Fibroblast of lung (primary cell): ENCODE data around the gene ZACN. TPM values are rescaled to one million over a fixed set of nuclear protein-coding genes. Genes with fewer than 3 reads are reported as not detected.
A peak's percentile ranks its signal among the peaks of the same experiment; 100 is the strongest.

Experiments
- DNase-seq, 2 donors: peaks; one replicate each; pipeline versions ENCODE4 v3.0.0 to v3.0.0-alpha.2; 2010; ENCODE audit warnings: low read depth in 2 of 2
- H2AFZ ChIP-seq: 2 replicates; pipeline ENCODE4 v1.5.1; 2012; ENCODE audit warnings: low read length, control low read depth, inconsistent platforms
- H3K27ac ChIP-seq: 2 replicates; pipeline ENCODE4 v1.5.1; 2011; ENCODE audit warnings: low read length, control low read depth; ENCODE audit not compliant: insufficient read depth
- H3K27me3 ChIP-seq: 2 replicates; pipeline ENCODE4 v1.5.1; 2011; ENCODE audit warnings: mild to moderate bottlenecking, low read length; ENCODE audit not compliant: control insufficient read depth, insufficient read depth
- H3K36me3 ChIP-seq: 2 replicates; pipeline ENCODE4 v1.5.1; 2011; ENCODE audit warnings: low read length; ENCODE audit not compliant: control insufficient read depth, insufficient read depth
- H3K4me1 ChIP-seq: 2 replicates; pipeline ENCODE4 v1.5.1; 2011; ENCODE audit warnings: low read length; ENCODE audit not compliant: control insufficient read depth, insufficient read depth; ENCODE audit errors: extremely low read depth
- H3K4me2 ChIP-seq: 2 replicates; pipeline ENCODE4 v1.5.1; 2011; ENCODE audit warnings: low read length, control low read depth; ENCODE audit not compliant: insufficient read depth; ENCODE audit errors: extremely low read depth
- H3K4me3 ChIP-seq, 4 experiments: fragments of 200-600 bp in 1 of 4; sonication (generic) in 1 of 4; replicated peaks in 1 of 4; 2 replicates each; pipeline ENCODE4 v1.5.1; 2011 to 2016; ENCODE audit warnings: low read length in 4 of 4, low read depth in 3 of 4, mild to moderate bottlenecking in 3 of 4, control low read depth in 2 of 4, inconsistent platforms in 1 of 4, mixed read lengths in 1 of 4; ENCODE audit not compliant: insufficient read depth in 1 of 4; ENCODE audit errors: control extremely low read depth in 1 of 4
- H3K79me2 ChIP-seq: 2 replicates; pipeline ENCODE4 v1.5.1; 2012; ENCODE audit warnings: mild to moderate bottlenecking, low read length, inconsistent platforms; ENCODE audit not compliant: control insufficient read depth, insufficient read depth
- H3K9ac ChIP-seq: 2 replicates; pipeline ENCODE4 v1.5.1; 2011; ENCODE audit warnings: mild to moderate bottlenecking, low read length, control low read depth; ENCODE audit not compliant: insufficient read depth
- H3K9me3 ChIP-seq: 2 replicates; pipeline ENCODE4 v1.5.1; 2012; ENCODE audit warnings: low read depth, low read length; ENCODE audit not compliant: control insufficient read depth, insufficient read depth
- H4K20me1 ChIP-seq: 2 replicates; pipeline ENCODE4 v1.5.1; 2011; ENCODE audit warnings: low read length; ENCODE audit not compliant: control insufficient read depth, insufficient read depth; ENCODE audit errors: extremely low read depth
- CTCF ChIP-seq, 2 donors: IDR thresholded peaks in 1 of 2; conservative IDR thresholded peaks in 1 of 2; 1 replicate in 1 of 2; 2 replicates in 1 of 2; pipeline ENCODE4 v1.5.1; 2011 to 2012; ENCODE audit warnings: low read length in 2 of 2, control low read depth in 1 of 2, inconsistent platforms in 1 of 2, low read depth in 1 of 2, mild to moderate bottlenecking in 1 of 2
- EZH2 ChIP-seq: IDR thresholded peaks from 2 replicates; pipeline ENCODE4 v1.5.1; 2012; ENCODE audit warnings: low read length, control low read depth, mild to moderate bottlenecking; ENCODE audit errors: missing control alignments
- polyA plus RNA-seq, 2 donors: library from polyadenylated mRNA; depleted of rRNA in 1 of 2; stranded (reverse) in 1 of 2; unstranded in 1 of 2; fragments of >200 nt; gene quantifications; 2 replicates each; pipeline ENCODE4 v1.2.1, GENCODE V29; 2011 to 2012; ENCODE audit warnings: missing spikeins in 1 of 2
- total RNA-seq: library from RNA; depleted of rRNA; stranded (reverse); fragments of >200 nt; gene quantifications from 2 replicates; pipeline ENCODE4 v1.2.1, GENCODE V29; 2014

The ZACN gene
- total and polyA plus RNA-seq, 2 donors (not counting 1 experiment from before 2014, with no cell fraction given), result not detected

DNA sequence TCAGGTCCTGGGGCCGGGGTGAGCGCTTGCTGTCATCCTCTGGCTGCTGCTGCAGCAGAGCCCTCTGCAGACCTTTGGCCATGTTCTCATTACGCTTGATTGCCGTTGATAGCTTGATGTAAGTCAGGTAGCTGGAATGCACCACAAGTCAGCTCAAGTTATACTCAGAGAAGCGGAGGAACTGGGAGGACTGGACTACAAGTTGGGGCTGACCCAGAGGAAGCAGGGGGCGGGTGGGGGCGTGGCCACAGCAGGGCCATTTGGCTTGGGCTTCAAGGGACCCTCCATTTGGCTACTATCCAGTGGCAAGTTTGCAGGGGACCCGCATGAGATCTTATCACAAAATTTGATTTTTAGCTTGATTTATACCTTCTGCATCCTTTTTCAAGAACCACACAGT is 32.9 kb upstream of the ZACN start:
- H3K4me2 ChIP-seq, result no peak overlapping the region
- no peak overlapping the region for H3K27ac ChIP-seq
- H4K20me1 ChIP-seq, result no peaks in the 10 kb centered on the region
- no peaks in the 10 kb centered on the region for H3K27me3 ChIP-seq
- no peaks in the 10 kb centered on the region for H3K9me3 ChIP-seq
- TF ChIP-seq EZH2, result no peak
- TF ChIP-seq CTCF (conservative IDR thresholded peaks at IDR 0.05 in 1 of 2, IDR thresholded peaks at IDR 0.05 in 1 of 2; ENCODE audit: low read depth in 1 of 2, low read length in 2 of 2), result no peak
- peaks cover 24% of the 10 kb centered on the region for H3K36me3 ChIP-seq
- peaks cover under 1% of the 10 kb centered on the region for H3K79me2 ChIP-seq
- no peak overlapping the region for H3K9ac ChIP-seq
- no peaks in the 10 kb centered on the region for H3K4me1 ChIP-seq
- H2AFZ ChIP-seq, result no peak overlapping the region
- DNase-seq, result no peak
- no peak overlapping the region for H3K4me3 ChIP-seq

DNA sequence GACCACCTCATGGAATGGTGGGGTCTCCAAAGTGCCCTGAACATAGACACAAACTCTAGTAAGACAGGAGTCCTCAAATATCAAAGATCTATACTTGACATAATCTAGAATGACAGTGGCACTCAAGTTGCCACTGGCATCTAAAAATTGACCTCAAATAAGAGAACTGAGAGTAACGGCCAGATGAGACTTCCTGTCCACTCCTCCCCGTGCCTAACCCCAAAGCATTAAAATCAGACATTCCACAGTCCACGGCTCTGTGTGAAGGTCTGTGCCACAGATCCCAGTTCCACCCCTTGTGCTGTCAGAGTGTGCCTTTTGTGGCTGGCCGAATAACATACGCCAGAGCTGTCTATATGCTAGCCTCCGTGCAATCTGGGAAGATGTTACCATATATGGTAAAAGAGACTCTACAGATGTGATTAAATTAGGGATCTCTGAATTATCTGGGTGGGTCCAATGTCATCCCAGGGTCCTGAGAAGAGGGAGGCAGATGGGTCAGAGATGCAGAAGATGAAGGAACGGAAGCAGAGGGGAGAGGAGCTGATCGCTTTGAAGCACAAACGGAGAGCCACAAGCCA is 30.9 kb upstream of the ZACN start:
- H3K27me3 ChIP-seq, result no peaks in the 10 kb centered on the region
- no peak overlapping the region for H2AFZ ChIP-seq
- H3K36me3 ChIP-seq, result peaks cover 22% of the 10 kb centered on the region
- no peak for TF ChIP-seq CTCF (conservative IDR thresholded peaks at IDR 0.05 in 1 of 2, IDR thresholded peaks at IDR 0.05 in 1 of 2; ENCODE audit: low read depth in 1 of 2, low read length in 2 of 2)
- no peak for TF ChIP-seq EZH2
- H3K4me2 ChIP-seq, result no peak overlapping the region
- H3K27ac ChIP-seq, result no peak overlapping the region
- DNase-seq, result no peak
- H3K9me3 ChIP-seq, result no peaks in the 10 kb centered on the region
- H3K9ac ChIP-seq, result no peak overlapping the region
- no peak overlapping the region for H3K4me3 ChIP-seq
- H4K20me1 ChIP-seq, result no peaks in the 10 kb centered on the region
- no peaks in the 10 kb centered on the region for H3K4me1 ChIP-seq
- H3K79me2 ChIP-seq, result peaks cover 2% of the 10 kb centered on the region

- H3K9me3 ChIP-seq, result no peaks in the 10 kb centered on the region
- peaks cover 2% of the 10 kb centered on the region for H3K79me2 ChIP-seq
- no peak overlapping the region for H3K4me3 ChIP-seq
- H3K4me1 ChIP-seq, result no peaks in the 10 kb centered on the region
- H3K9ac ChIP-seq, result no peak overlapping the region
- H3K4me2 ChIP-seq, result no peak overlapping the region
- no peak overlapping the region for H3K27ac ChIP-seq
- H4K20me1 ChIP-seq, result no peaks in the 10 kb centered on the region
- H2AFZ ChIP-seq, result no peak overlapping the region
- TF ChIP-seq EZH2 (no peak), CTCF (conservative IDR thresholded peaks at IDR 0.05 in 1 of 2, IDR thresholded peaks at IDR 0.05 in 1 of 2; ENCODE audit: low read depth in 1 of 2, low read length in 2 of 2) (no peak)
- H3K36me3 ChIP-seq, result peaks cover 18% of the 10 kb centered on the region
- H3K27me3 ChIP-seq, result no peaks in the 10 kb centered on the region
- DNase-seq, result peak in 1 of 2 donors; percentile 66
Measured at GRCh38 chr17:76048711-76049110, 30.3 kb upstream of the ZACN start.
